Peyer's patch (tissue), 4 donors: ENCODE results near the gene RFTN1.

Source experiments
- CTCF ChIP-seq, 6 experiments: fragments of 450-650 bp in 4 of 6; fragments of 200-600 bp in 2 of 6; sonication (generic) in 1 of 6; IDR thresholded peaks; one replicate each; pipeline ENCODE4 v1.5.1; 2017 to 2019; ENCODE audit warnings: antibody characterized with exemption in 6 of 6, mild to moderate bottlenecking in 3 of 6, moderate library complexity in 1 of 6
- POLR2A ChIP-seq, 2 donors: fragments of 450-650 bp; IDR thresholded peaks; one replicate each; pipeline ENCODE4 v1.5.1; 2017; ENCODE audit warnings: antibody characterized with exemption in 2 of 2, mild to moderate bottlenecking in 2 of 2, moderate library complexity in 2 of 2

GRCh38 chr3:16430717-16431630 is 82.5 kb downstream of the RFTN1 start:
- no peak for TF ChIP-seq CTCF (IDR thresholded peaks at IDR 0.05)
- TF ChIP-seq POLR2A (IDR thresholded peaks at IDR 0.05), result no peak
